PC-3 (cell line): ENCODE data around the gene ADAT3. TPM values are rescaled to one million over a fixed set of nuclear protein-coding genes. Genes with fewer than 3 reads are reported as not detected.

Experiments used
- ATAC-seq: fragments of 200-7000 bp; cut with Tn5 transposase; 2 replicates; pipeline ENCODE4 v1.9.1; 2020; ENCODE audit warnings: mild to moderate bottlenecking, moderate library complexity
- BruUV-seq: library from RNA; stranded (reverse); fragments of 400-500 nt; replicated peaks from 2 replicates; lab custom pipeline; 2021; lab: Mats Ljungman, UMichigan
- CTCF ChIA-PET: fragments of 300-600 bp; sonication (Branson Sonifier 250); formaldehyde crosslinking; loops from one replicate; lab custom pipeline; 2022; ENCODE audit warnings: antibody characterized with exemption; lab: Charles Lee
- POLR2A ChIA-PET: fragments of 300-600 bp; sonication (Branson Sonifier 250); formaldehyde crosslinking; loops from one replicate; lab custom pipeline; 2022; ENCODE audit warnings: antibody characterized with exemption; ENCODE audit not compliant: unreplicated experiment; lab: Charles Lee
- DNase-seq: peaks from one replicate; pipeline ENCODE4 v3.0.0-alpha.2; 2015
- H2AFZ ChIP-seq: fragments of 300-600 bp; sonication (generic); 2 replicates; pipeline ENCODE4 v1.6.0; 2016; ENCODE audit warnings: antibody characterized with exemption, low read length
- H3F3A ChIP-seq: fragments of 300-600 bp; sonication (generic); one replicate; pipeline ENCODE4 v1.6.0; 2017; ENCODE audit warnings: antibody characterized with exemption, low read length, control low read depth, mild to moderate bottlenecking; ENCODE audit not compliant: unreplicated experiment
- H3K27ac ChIP-seq: fragments of 300-600 bp; sonication (generic); 2 replicates; pipeline ENCODE4 v1.5.1; 2016; ENCODE audit warnings: mild to moderate bottlenecking, low read length
- H3K27me3 ChIP-seq: fragments of 300-600 bp; sonication (generic); 2 replicates; pipeline ENCODE4 v1.6.1; 2016; ENCODE audit warnings: low read length, mixed read lengths
- H3K36me3 ChIP-seq: fragments of 300-600 bp; sonication (generic); 2 replicates; pipeline ENCODE4 v1.6.1; 2016; ENCODE audit warnings: low read depth, mixed run types, low read length, mixed read lengths
- H3K4me1 ChIP-seq: fragments of 300-600 bp; sonication (generic); 2 replicates; pipeline ENCODE4 v1.5.1; 2016; ENCODE audit warnings: low read length; ENCODE audit not compliant: insufficient read depth
- H3K4me2 ChIP-seq: fragments of 300-600 bp; sonication (generic); 2 replicates; pipeline ENCODE4 v1.6.0; 2016; ENCODE audit warnings: low read length
- H3K4me3 ChIP-seq: fragments of 300-600 bp; sonication (generic); 2 replicates; pipeline ENCODE4 v1.5.1; 2016; ENCODE audit warnings: mild to moderate bottlenecking, low read length, mixed read lengths
- H3K79me2 ChIP-seq: fragments of 300-600 bp; sonication (generic); 2 replicates; pipeline ENCODE4 v1.6.1; 2017; ENCODE audit warnings: low read length, mixed read lengths
- H3K9ac ChIP-seq: fragments of 300-600 bp; sonication (generic); 2 replicates; pipeline ENCODE4 v1.6.0; 2016; ENCODE audit warnings: mild to moderate bottlenecking, low read length
- H3K9me2 ChIP-seq: fragments of 300-600 bp; sonication (generic); replicated peaks from 2 replicates; pipeline ENCODE4 v1.6.1; 2016; ENCODE audit warnings: mixed run types, low read length, mixed read lengths
- H3K9me3 ChIP-seq: fragments of 300-600 bp; sonication (generic); 2 replicates; pipeline ENCODE4 v1.6.1; 2016; ENCODE audit warnings: low read length, mixed read lengths
- H4K20me1 ChIP-seq: fragments of 300-600 bp; sonication (generic); 2 replicates; pipeline ENCODE4 v1.6.1; 2016; ENCODE audit warnings: low read length, mixed read lengths
- CTCF ChIP-seq: fragments of 300-600 bp; sonication (generic); conservative IDR thresholded peaks from 2 replicates; pipeline ENCODE4 v1.5.1; 2017; ENCODE audit warnings: antibody characterized with exemption, low read depth, mild to moderate bottlenecking, low read length
- EZH2 ChIP-seq: fragments of 300-600 bp; sonication (generic); IDR thresholded peaks from one replicate; pipeline ENCODE4 v1.6.1; 2017; ENCODE audit warnings: antibody characterized with exemption, mild to moderate bottlenecking, low read length; ENCODE audit not compliant: unreplicated experiment
- EZH2phosphoT487 ChIP-seq: fragments of 300-600 bp; sonication (generic); IDR thresholded peaks from 2 replicates; pipeline ENCODE4 v1.6.1; 2018; ENCODE audit warnings: mild to moderate bottlenecking, antibody characterized with exemption, low read length, borderline replicate concordance
- intact Hi-C: fragments of 100-400 bp; cut with micrococcal nuclease; formaldehyde crosslinking; loops from 2 replicates; pipeline ENCODE4 v1.9.0; 2023
- total RNA-seq: library from RNA; depleted of rRNA; stranded (reverse); fragments of >200 nt; gene quantifications from 2 replicates; pipeline ENCODE4 v1.2.3, GENCODE V29; 2014

The ADAT3 gene
- total RNA-seq, 1 experiment from 2014 or later, result 8.4 TPM

- H3K4me3 ChIP-seq, result no peak overlapping the region
- no peak overlapping the region for H3K9ac ChIP-seq
- DNase-seq (no peak), ATAC-seq (no peak)
- ChIA-PET POLR2A (no interaction called here), CTCF (no interaction called here)
- intact Hi-C loops, result no loop called here
- no peaks in the 10 kb centered on the region for H3K9me3 ChIP-seq
- H3K4me1 ChIP-seq, result peaks cover 10% of the 10 kb centered on the region; the same call in 1 of the 2 replicates
- H3K36me3 ChIP-seq, result no peaks in the 10 kb centered on the region
- no peak overlapping the region for H2AFZ ChIP-seq
- H3F3A ChIP-seq, result no peaks in the 10 kb centered on the region
- no peaks in the 10 kb centered on the region for H4K20me1 ChIP-seq
- H3K79me2 ChIP-seq, result peaks cover 38% of the 10 kb centered on the region
- no peaks in the 10 kb centered on the region for H3K27me3 ChIP-seq
- no peaks in the 10 kb centered on the region for H3K9me2 ChIP-seq
- H3K27ac ChIP-seq, result no peak overlapping the region
- no peak overlapping the region for H3K4me2 ChIP-seq
- TF ChIP-seq EZH2phosphoT487, result no peak
- no peak for TF ChIP-seq CTCF
- no peak for TF ChIP-seq EZH2
- no TSS peak for BruUV-seq
Measured at GRCh38 chr19:1871630-1872029, 33.6 kb upstream of the ADAT3 start.

- Histone ChIP-seq H3K4me2 (peak overlapping the region; percentile 98; the same call in 1 of the 2 replicates), H3K27me3 (no peaks in the 10 kb centered on the region), H3K9me2 (no peaks in the 10 kb centered on the region), H3K27ac (no peak overlapping the region), H3K79me2 (peaks cover 38% of the 10 kb centered on the region), H3K9me3 (no peaks in the 10 kb centered on the region), H3K4me3 (peak overlapping the region; percentile 93; the same call in 1 of the 2 replicates), H2AFZ (no peak overlapping the region), H3K9ac (no peak overlapping the region), H3F3A (no peaks in the 10 kb centered on the region), H3K4me1 (peaks cover 10% of the 10 kb centered on the region; the same call in 1 of the 2 replicates), H3K36me3 (no peaks in the 10 kb centered on the region), H4K20me1 (no peaks in the 10 kb centered on the region)
- POLR2A ChIA-PET, result no interaction called here
- ATAC-seq, result no peak
- DNase-seq, result no peak
- CTCF ChIA-PET, result no interaction called here
- intact Hi-C loops, result no loop called here
- no TSS peak for BruUV-seq
- TF ChIP-seq CTCF (no peak), EZH2 (no peak)
Measured at GRCh38 chr19:1872807-1873523, 32.2 kb upstream of the ADAT3 start.
